Stimulated activated memory B cell treated with anti-CD40 and anti-IgM and Interleukin-4, amounts not matched to agents 10 μg/mL and 1 μg/mL and 100 μg/mL, for 72 hours (primary cell): ENCODE measurements around the gene NPHP4.

Experiments
- ATAC-seq: fragments of 150-1000 bp; cut with Tn5 transposase; 2 replicates; pipeline ENCODE4 v1.10.0; 2021
- H3K27ac Mint-ChIP-seq: one replicate; pipeline ENCODE4 v1.8.0; 2022; ENCODE audit warnings: mild to moderate bottlenecking, mixed read lengths
- H3K27me3 Mint-ChIP-seq: one replicate; pipeline ENCODE4 v1.8.0; 2022; ENCODE audit warnings: mixed read lengths
- H3K36me3 Mint-ChIP-seq: one replicate; pipeline ENCODE4 v1.8.0; 2022; ENCODE audit warnings: mixed read lengths
- H3K4me1 Mint-ChIP-seq: one replicate; pipeline ENCODE4 v1.8.0; 2022; ENCODE audit warnings: mixed read lengths
- H3K4me3 Mint-ChIP-seq: one replicate; pipeline ENCODE4 v1.8.0; 2022; ENCODE audit warnings: mild to moderate bottlenecking, moderate library complexity, mixed read lengths
- H3K9me3 Mint-ChIP-seq: one replicate; pipeline ENCODE4 v1.8.0; 2022; ENCODE audit warnings: mixed read lengths

Gene NPHP4

DNA sequence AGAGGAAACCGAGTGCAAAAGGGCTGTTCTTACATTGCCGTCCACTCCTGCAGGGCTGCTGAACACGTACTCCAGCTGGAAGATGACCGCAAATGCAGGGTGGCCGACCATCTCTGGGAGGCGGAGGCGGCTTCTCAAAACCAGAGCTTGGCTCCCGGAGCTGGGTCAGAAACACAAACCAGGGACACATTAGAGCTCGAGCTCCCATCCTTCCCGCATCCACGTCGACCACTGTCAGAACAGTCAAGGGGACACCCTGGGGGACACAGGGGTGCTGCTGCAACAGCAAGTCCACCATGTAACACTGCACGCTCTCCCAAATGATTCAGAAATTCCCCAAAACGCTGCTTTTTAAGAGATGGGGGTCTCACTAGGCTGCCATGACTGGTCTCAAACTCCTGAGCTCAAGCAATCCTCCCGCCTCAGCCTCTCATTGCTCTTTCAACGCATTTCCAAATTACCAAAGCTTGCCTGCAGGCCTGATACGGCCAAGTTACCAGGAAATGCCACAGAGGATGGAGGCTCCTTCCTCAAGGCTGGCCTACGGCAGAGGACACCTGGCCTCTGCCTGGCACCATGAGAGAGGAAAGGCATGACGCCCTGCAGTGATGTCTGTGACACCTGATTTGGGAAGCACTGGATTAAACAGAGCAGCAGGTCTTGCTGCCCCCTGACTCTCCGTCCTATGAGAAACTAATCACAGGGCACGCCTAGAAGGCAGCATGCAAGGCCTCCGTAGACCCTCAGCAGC is 45.0 kb downstream of the NPHP4 start:
- Mint-ChIP-seq H3K27me3 (no peaks in the 10 kb centered on the region), H3K4me3 (no peak overlapping the region), H3K27ac (no peak overlapping the region), H3K9me3 (no peaks in the 10 kb centered on the region), H3K4me1 (no peaks in the 10 kb centered on the region), H3K36me3 (peaks cover 50% of the 10 kb centered on the region)
- ATAC-seq, result no peak

DNA sequence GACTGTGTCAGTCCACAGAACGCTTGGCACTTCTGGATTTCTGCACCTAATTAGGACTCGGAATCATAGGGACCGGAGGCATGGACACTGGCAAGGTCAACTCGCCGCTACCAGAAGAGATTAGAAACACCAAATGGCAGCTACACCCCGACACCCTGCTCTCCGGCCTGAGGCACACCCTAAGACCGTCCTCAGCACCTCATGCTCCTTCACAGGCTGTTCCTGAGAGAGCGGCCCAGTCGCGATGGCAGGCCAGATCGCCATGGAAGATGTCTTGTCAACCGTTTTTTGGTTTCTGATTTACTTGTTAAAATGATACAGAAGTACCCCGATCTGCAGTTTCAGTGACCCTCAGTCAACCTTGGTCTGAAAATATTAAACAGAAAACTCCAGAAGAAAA is 46.8 kb downstream of the NPHP4 start:
- Mint-ChIP-seq H3K9me3 (no peaks in the 10 kb centered on the region), H3K4me3 (no peak overlapping the region), H3K36me3 (peaks cover 52% of the 10 kb centered on the region), H3K4me1 (no peaks in the 10 kb centered on the region), H3K27ac (no peak overlapping the region), H3K27me3 (no peaks in the 10 kb centered on the region)
- ATAC-seq, result no peak

DNA sequence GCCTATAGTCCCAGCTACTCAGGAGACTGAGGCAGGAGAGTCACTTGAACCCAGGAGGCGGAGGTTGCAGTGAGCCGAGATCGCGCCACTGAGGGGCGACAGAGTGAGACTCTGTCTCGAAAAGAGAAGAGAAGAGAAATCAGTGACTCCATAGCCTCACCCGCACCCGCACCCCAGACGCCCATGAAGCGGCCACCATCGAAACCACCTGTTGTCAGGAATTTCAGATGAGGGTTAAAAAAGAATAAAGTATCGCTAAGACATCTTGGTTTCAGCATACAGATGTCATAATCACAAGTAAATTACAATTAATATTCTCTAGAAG is 47.4 kb downstream of the NPHP4 start:
- H3K27ac Mint-ChIP-seq, result no peak overlapping the region
- ATAC-seq, result no peak
- no peaks in the 10 kb centered on the region for H3K4me1 Mint-ChIP-seq

DNA sequence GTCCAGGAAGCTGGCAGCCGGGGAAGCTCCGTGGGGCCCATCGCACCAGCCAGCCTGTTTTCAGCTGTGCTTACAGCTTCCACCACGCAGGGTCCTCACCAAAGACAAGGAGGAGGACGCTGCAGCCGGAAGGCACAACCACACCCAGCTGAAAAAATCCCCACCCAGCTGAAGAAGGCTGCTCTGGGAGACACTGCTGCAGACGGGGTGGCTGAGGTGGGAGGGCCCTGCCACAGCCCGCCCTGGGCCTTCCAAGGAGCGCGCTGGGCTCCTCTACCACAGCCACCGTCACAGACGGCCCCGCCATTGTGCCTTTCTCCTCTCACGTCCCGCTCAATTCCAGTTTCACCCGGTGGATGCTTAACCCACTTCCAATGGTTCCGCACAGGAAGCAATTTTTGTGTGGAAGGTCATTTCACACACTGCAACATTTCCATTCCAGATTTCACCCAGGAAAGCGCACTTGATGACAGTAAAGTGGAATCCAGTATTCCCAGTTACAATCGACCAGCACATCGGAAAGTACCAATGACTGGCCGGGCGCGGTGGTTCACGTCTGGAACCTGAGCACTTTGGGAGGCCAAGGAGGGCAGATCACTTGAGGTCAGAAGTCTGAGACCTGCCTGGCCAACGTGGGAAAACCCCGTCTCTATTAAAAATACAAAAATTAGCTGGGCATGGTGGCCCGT is 47.9 kb downstream of the NPHP4 start:
- no peaks in the 10 kb centered on the region for H3K9me3 Mint-ChIP-seq
- ATAC-seq, result no peak
- no peaks in the 10 kb centered on the region for H3K4me1 Mint-ChIP-seq
- peaks cover 56% of the 10 kb centered on the region for H3K36me3 Mint-ChIP-seq
- H3K4me3 Mint-ChIP-seq, result no peak overlapping the region
- H3K27me3 Mint-ChIP-seq, result no peaks in the 10 kb centered on the region
- H3K27ac Mint-ChIP-seq, result no peak overlapping the region

More for the DNA sequence above, 47.4 kb downstream of the NPHP4 start:
- Mint-ChIP-seq H3K27me3 (no peaks in the 10 kb centered on the region), H3K4me3 (no peak overlapping the region), H3K36me3 (peaks cover 55% of the 10 kb centered on the region), H3K9me3 (no peaks in the 10 kb centered on the region)

DNA sequence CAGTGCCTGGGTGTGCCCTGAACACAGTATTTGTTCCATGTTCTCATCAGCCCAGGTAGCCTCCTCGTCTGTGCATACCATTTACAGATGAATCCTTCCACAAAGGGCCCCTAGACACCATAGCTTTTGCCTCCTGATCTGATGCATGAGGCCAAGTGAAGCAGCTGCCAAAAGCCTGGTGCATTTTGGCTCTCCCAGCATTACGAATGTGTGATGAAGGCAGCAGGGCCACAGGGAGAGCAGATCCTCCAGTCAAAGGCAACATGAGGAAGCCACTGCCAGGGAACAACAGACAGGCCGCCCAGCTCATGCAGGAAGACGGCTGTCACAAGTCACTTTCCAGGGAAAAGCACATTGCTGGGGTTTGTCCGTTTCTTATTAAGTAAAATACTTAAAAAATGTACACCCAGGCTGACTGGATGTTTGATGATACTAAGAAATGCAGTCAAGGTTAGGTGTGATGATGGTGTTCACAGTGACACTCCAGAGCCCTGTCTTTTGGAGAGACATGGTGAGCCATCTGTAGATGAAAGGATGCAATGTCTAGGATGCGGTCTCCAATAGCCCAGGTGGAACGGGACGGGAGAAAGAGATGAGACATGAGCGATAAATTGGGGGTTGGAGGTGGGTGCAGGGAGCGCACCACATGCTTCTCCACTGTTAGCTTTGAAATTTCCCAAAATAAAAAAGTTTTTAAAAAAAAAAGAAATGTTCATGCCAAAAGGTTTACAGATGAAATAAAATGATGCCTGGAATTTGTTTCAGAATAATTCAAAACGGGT is 48.7 kb downstream of the NPHP4 start:
- ATAC-seq, result no peak
- Mint-ChIP-seq H3K4me1 (no peaks in the 10 kb centered on the region), H3K36me3 (peaks cover 51% of the 10 kb centered on the region), H3K4me3 (no peak overlapping the region), H3K9me3 (no peaks in the 10 kb centered on the region), H3K27ac (no peak overlapping the region), H3K27me3 (no peaks in the 10 kb centered on the region)

DNA sequence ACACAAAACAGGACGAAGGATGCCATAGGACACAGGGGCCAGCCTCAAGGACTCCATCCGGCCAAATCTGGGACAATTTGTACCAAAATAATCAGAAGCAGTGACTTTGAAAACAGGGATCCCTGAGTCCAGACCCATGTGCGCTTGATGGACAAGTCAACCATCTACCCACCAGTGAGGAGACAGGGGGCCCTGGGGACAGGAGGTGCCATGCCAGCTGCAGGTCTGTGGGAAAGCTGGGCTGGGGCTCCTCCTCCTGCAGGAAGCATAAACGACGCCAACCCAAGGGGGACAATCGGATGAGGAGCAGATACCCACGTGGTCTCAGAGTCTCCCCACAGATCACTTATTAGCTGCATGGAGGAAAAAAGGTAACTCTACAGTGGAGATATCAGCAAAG is 50.6 kb downstream of the NPHP4 start:
- ATAC-seq, result no peak
- Mint-ChIP-seq H3K9me3 (no peaks in the 10 kb centered on the region), H3K27ac (no peak overlapping the region), H3K4me1 (no peaks in the 10 kb centered on the region), H3K4me3 (no peak overlapping the region), H3K36me3 (peaks cover 45% of the 10 kb centered on the region), H3K27me3 (no peaks in the 10 kb centered on the region)

DNA sequence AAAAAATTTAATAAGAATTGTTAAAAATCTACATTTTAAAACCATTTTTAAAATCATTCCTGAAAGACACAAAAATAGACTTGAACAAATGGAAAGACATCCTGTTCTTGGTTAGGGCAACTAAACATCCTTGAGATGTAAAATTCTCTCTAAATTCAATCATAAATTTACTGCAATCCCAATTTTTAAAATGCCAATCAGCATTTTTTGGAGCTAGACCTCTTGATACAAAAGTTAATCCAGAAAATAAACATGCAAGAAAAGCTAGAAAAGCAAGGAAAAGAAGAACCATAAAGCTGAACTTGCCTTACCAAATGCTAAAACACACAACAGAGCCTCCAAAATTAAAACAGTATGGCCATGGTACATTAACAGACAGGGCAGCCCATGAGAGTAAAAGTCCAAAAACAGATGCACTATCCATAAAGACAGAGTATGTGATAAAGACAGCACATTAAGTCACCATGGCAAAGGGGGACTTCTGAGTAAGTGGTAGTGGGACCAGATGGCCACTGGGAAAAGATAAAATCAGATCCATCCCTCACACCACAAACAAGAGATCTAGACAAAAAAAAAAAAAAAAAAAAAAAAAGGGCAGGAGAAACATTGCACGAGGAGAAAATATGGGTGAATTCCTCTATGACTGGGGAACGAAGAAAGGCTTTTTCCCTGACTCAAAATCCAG is 51.4 kb downstream of the NPHP4 start:
- no peak for ATAC-seq
- H3K4me3 Mint-ChIP-seq, result no peak overlapping the region
- H3K27me3 Mint-ChIP-seq, result no peaks in the 10 kb centered on the region
- H3K27ac Mint-ChIP-seq, result no peak overlapping the region
- H3K9me3 Mint-ChIP-seq, result no peaks in the 10 kb centered on the region
- no peaks in the 10 kb centered on the region for H3K4me1 Mint-ChIP-seq
- peaks cover 52% of the 10 kb centered on the region for H3K36me3 Mint-ChIP-seq

DNA sequence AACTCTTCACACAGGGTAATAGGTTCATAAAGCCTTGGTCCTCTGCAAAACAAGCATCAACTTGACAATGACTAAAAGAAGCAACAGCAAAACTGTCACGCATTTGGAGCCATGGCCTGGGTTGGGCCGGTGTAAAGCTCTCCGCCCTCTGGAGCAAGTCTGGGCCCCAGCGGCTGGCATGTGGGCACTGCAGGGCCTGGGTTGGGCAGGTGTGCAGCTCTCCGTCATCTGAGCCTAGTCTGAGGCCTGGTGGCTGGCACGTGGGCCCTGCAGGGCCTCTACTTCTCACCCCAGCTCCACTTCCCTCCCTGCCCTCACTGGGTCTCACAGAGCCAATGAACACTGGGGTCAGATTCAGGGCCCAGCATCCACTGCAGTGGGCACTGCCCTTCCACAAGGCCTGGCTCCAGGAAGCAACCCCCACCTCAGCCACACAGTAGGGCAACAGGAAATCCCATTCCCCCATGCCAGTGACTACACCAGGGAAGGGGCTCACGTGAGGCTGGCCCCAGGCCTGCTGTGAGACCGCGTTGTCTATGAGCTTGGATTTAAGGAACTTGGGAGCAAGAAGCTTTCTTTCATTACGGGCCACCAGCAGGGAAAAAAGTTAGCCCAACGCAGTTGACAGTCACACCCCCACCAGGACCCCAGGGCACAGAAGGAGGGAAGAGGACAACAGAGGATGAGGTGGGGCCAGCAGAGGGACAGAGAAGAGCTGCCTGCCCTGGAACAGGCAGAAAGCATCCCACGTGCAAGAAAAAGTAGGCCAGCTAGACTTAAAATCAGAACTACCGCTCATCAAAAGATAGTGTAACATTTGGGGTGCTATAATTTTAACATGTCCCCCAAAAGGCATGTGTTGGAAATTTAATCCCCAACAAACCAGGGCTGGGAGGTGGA is 52.7 kb downstream of the NPHP4 start:
- ATAC-seq, result no peak
- Mint-ChIP-seq H3K27ac (no peak overlapping the region), H3K4me1 (no peaks in the 10 kb centered on the region), H3K4me3 (no peak overlapping the region), H3K36me3 (peaks cover 45% of the 10 kb centered on the region), H3K27me3 (no peaks in the 10 kb centered on the region), H3K9me3 (no peaks in the 10 kb centered on the region)

DNA sequence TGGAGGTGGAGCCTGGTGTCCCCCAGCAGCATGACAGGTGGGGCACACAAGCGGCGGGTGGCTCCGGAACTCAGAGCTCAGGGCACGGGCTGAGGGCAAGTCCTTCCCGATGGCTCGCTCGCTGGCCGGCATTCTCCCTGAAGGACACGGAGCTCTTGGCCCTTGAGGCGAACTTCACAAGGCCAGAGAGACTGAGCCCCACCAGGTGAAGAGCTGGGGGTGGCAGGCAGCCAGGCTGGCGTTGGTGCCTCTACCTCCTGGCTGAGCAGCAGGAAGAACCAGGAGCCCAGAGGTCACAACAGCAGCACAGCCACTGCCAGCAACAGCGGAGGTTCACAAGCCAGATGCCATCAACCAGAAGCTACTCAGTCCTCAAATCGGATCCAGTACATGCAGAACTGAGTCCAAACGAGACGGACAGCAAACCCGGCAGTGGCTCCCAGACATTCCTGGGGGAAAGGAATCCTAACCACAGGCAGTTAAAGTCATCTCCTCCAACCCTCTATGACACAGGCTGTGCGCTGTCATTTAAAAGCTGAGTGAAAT is 54.1 kb downstream of the NPHP4 start:
- ATAC-seq, result no peak
- peaks cover 43% of the 10 kb centered on the region for H3K36me3 Mint-ChIP-seq
- H3K4me1 Mint-ChIP-seq, result no peaks in the 10 kb centered on the region
- no peak overlapping the region for H3K27ac Mint-ChIP-seq
- no peaks in the 10 kb centered on the region for H3K9me3 Mint-ChIP-seq
- no peak overlapping the region for H3K4me3 Mint-ChIP-seq
- no peaks in the 10 kb centered on the region for H3K27me3 Mint-ChIP-seq

DNA sequence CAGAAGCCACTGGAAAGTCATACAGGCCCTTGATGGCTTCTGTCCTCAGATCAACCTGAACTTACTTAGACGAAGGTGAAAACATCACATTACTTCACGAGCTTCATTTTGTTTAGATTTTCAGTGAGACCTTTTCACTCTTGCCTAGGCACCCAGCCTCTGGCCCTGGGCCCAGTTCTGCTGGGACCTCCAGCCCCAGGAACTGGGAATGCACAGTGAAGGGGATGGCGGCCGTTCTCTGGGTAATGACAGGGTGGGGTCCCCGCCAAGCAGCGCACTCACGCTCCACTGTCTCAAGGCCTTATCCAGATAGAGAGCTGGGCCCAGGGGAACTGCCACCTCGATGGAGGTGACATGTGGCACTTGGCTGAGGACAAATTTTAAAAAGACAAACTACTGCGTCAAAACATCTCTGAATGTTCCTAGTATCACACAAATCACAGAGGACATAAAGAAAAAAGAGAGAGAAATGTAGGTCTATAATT is 54.8 kb downstream of the NPHP4 start:
- H3K27me3 Mint-ChIP-seq, result no peaks in the 10 kb centered on the region
- H3K9me3 Mint-ChIP-seq, result no peaks in the 10 kb centered on the region
- peaks cover 51% of the 10 kb centered on the region for H3K36me3 Mint-ChIP-seq
- no peaks in the 10 kb centered on the region for H3K4me1 Mint-ChIP-seq
- H3K27ac Mint-ChIP-seq, result no peak overlapping the region
- no peak for ATAC-seq
- H3K4me3 Mint-ChIP-seq, result no peak overlapping the region

DNA sequence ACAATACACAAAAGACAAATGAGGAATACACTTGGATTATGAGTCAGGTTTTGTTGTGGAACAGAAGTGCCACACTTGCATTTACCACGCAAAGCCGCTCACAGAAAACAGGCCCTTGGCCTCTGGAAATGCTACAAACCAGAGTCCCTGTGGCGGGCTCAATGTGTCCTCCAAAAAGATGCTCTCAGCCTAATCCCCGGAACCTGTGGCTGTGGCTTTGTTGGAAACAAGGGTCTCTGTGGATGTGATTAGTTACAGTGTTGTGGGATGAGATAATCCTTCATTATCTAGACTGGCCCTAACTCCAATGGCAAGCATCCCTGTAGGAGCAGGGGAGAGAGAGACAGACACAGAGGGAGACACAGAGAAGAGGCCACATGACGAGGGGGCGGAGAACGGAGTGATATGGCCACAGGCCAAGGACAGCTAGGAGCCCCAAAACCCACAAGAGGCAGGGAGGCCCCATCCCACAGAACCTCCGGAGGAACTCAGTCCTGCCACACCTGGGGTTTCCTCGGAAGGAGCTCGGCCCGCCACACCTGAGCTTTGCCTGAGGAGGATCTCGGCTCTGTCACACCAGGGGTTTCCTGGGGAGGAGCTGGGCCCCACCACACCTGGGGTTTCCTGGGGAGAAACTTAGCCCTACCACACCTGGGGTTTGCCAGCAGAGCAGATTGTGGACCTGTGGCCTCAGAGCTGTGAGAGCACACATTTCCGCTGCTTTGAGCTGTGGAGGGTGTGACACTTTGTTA is 55.4 kb downstream of the NPHP4 start:
- H3K4me1 Mint-ChIP-seq, result no peaks in the 10 kb centered on the region
- H3K4me3 Mint-ChIP-seq, result no peak overlapping the region
- H3K36me3 Mint-ChIP-seq, result peaks cover 54% of the 10 kb centered on the region
- H3K27me3 Mint-ChIP-seq, result no peaks in the 10 kb centered on the region
- no peak overlapping the region for H3K27ac Mint-ChIP-seq
- H3K9me3 Mint-ChIP-seq, result no peaks in the 10 kb centered on the region
- no peak for ATAC-seq

DNA sequence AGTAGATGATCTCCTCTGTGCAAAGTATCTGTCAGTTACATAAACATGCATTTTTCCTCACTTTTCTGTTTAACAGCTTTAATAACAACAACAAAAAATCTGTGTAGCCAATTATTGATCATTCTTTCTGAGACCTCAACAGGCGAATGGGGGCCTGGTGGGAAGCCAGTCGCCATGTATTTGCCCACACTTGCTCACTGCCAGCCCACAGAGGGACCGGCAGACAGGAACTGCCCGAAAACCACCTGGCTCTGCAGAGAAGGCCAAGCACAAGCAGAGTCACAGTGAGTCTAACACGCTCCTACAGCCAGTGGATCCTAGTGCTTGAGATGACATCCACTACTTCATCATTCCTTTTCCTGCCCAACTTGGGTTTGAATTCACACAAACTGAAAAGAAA is 56.1 kb downstream of the NPHP4 start:
- Mint-ChIP-seq H3K4me1 (no peaks in the 10 kb centered on the region), H3K36me3 (peaks cover 47% of the 10 kb centered on the region), H3K4me3 (no peak overlapping the region), H3K9me3 (no peaks in the 10 kb centered on the region), H3K27ac (no peak overlapping the region), H3K27me3 (no peaks in the 10 kb centered on the region)
- ATAC-seq, result no peak

DNA sequence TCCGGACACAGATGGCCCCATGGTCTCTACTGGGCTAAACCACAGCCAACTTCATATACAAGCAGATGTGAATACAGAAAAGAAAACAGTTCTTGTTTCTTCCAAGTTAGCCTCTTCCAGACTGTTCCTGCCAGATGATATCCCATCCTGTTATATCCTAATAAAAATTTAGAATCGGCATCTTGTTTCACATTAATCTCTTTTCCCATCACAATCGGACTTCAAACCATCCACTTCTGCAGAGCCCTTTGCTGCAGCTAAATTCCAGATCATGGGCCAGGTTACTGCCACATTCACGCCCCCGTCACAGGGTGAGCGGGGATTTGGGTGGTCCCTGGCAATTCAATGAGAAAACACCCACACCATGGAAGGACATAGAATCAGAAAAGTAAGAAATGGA is 57.2 kb downstream of the NPHP4 start:
- Mint-ChIP-seq H3K4me1 (no peaks in the 10 kb centered on the region), H3K4me3 (no peak overlapping the region), H3K27me3 (no peaks in the 10 kb centered on the region), H3K9me3 (no peaks in the 10 kb centered on the region), H3K36me3 (peaks cover 51% of the 10 kb centered on the region), H3K27ac (no peak overlapping the region)
- no peak for ATAC-seq
